HepG2 (cell line): Measurements from ENCODE around the gene OS9. TPM values are rescaled to one million over a fixed set of nuclear protein-coding genes. Genes with fewer than 3 reads are reported as not detected.

Experiments used
- ATAC-seq: fragments of 200-7000 bp; cut with Tn5 transposase; 3 replicates; pipeline ENCODE4 v1.9.1; 2020; ENCODE audit warnings: mild to moderate bottlenecking, moderate library complexity
- BruUV-seq: library from RNA; stranded (reverse); fragments of 400-500 nt; replicated peaks from 2 replicates; lab custom pipeline; 2021; lab: Mats Ljungman, UMichigan
- CTCF ChIA-PET: fragments of 300-600 bp; formaldehyde crosslinking; extraction: SDS; loops from one replicate; lab custom pipeline; 2021; ENCODE audit warnings: low total read pairs, inconsistent platforms, low intra/inter-chr PET ratio; lab: Yijun Ruan, JAX
- POLR2A ChIA-PET: fragments of 350-600 bp; sonication (Branson Sonifier 250); formaldehyde crosslinking; loops from one replicate; lab custom pipeline; 2020; ENCODE audit warnings: antibody characterized with exemption, inconsistent platforms; lab: Yijun Ruan, JAX
- DNase-seq: peaks from one replicate; pipeline ENCODE4 v3.0.0-alpha.2; 2015; ENCODE audit warnings: low spot score
- FAIRE-seq: peaks from 3 replicates; lab custom pipeline; 2011; peaks lifted over from hg19 to GRCh38; lab: Jason Lieb, UNC
- H2AFZ ChIP-seq: one replicate; pipeline ENCODE4 v1.6.1; 2011; ENCODE audit warnings: low read length, inconsistent platforms
- H3K27ac ChIP-seq: fragments of 300-600 bp; 3 replicates; pipeline ENCODE4 v1.8.0; 2011; ENCODE audit warnings: mixed run types, mild to moderate bottlenecking, mixed read lengths, low read length, inconsistent platforms; ENCODE audit not compliant: insufficient read depth; ENCODE audit errors: extremely low read length
- H3K27me3 ChIP-seq, 2 experiments: fragments of 200-600 bp in 1 of 2; 2 replicates in 1 of 2; 3 replicates in 1 of 2; pipeline versions ENCODE4 v1.6.0 to v1.8.0; 2011; ENCODE audit warnings: low read length in 2 of 2, mild to moderate bottlenecking in 2 of 2, moderate library complexity in 2 of 2, inconsistent platforms in 1 of 2; ENCODE audit not compliant: insufficient read depth in 2 of 2, control insufficient read depth in 1 of 2
- H3K36me3 ChIP-seq, 2 experiments: fragments of 200-600 bp in 1 of 2; replicated peaks in 1 of 2; 2 replicates in 1 of 2; 3 replicates in 1 of 2; pipeline versions ENCODE4 v1.5.1 to v1.8.0; 2011; ENCODE audit warnings: low read length in 2 of 2, inconsistent platforms in 1 of 2; ENCODE audit not compliant: insufficient read depth in 2 of 2, control insufficient read depth in 1 of 2
- H3K4me1 ChIP-seq: 2 replicates; pipeline ENCODE4 v1.5.1; 2012; ENCODE audit warnings: low read length, inconsistent platforms; ENCODE audit not compliant: insufficient read depth
- H3K4me2 ChIP-seq: 2 replicates; pipeline ENCODE4 v1.6.0; 2011; ENCODE audit warnings: low read depth, low read length, inconsistent platforms
- H3K4me3 ChIP-seq, 3 experiments: fragments of 200-600 bp in 1 of 3; sonication (generic), shearing (Covaris generic) in 1 of 3; replicated peaks in 1 of 3; 2 replicates each; pipeline ENCODE4 v1.5.1; 2011 to 2016; ENCODE audit warnings: low read length in 3 of 3, inconsistent platforms in 2 of 3, low read depth in 2 of 3, mild to moderate bottlenecking in 2 of 3, control low read depth in 1 of 3, mixed read lengths in 1 of 3; ENCODE audit not compliant: insufficient read depth in 1 of 3
- H3K79me2 ChIP-seq: one replicate; pipeline ENCODE4 v1.6.1; 2011; ENCODE audit warnings: low read length, inconsistent platforms; ENCODE audit not compliant: insufficient read depth
- H3K9ac ChIP-seq: 2 replicates; pipeline ENCODE4 v1.6.0; 2011; ENCODE audit warnings: mild to moderate bottlenecking, low read depth, low read length, inconsistent platforms; ENCODE audit not compliant: insufficient read depth
- H3K9me3 ChIP-seq: 2 replicates; pipeline ENCODE4 v1.5.1; 2012; ENCODE audit warnings: mild to moderate bottlenecking, low read length
- H4K20me1 ChIP-seq: 2 replicates; pipeline ENCODE4 v1.6.0; 2011; ENCODE audit warnings: inconsistent platforms, mild to moderate bottlenecking, low read length, moderate library complexity; ENCODE audit not compliant: insufficient read depth
- ATM ChIP-seq: fragments of 450-650 bp; IDR thresholded peaks from 2 replicates; pipeline ENCODE4 v1.7.1; 2017; ENCODE audit warnings: mild to moderate bottlenecking, borderline replicate concordance
- CBX1 ChIP-seq: IDR thresholded peaks from one replicate; pipeline ENCODE4 v1.6.1; 2016; ENCODE audit warnings: antibody characterized with exemption, low read depth
- FOXO1 ChIP-seq: sonication (generic); formaldehyde crosslinking; IDR thresholded peaks from 2 replicates; pipeline ENCODE4 v1.4.0; 2020; ENCODE audit warnings: missing genetic modification reagents
- GABPA ChIP-seq, 2 experiments: IDR thresholded peaks; 2 replicates each; pipeline ENCODE4 v1.6.1; 2011 to 2016; ENCODE audit warnings: low read depth in 2 of 2, low read length in 1 of 2, missing biosample characterization in 1 of 2, missing genetic modification characterization in 1 of 2
- ISL2 ChIP-seq: sonication (generic); formaldehyde crosslinking; IDR thresholded peaks from 2 replicates; pipeline ENCODE4 v1.5.0; 2020; ENCODE audit warnings: missing genetic modification reagents
- KDM5B ChIP-seq: sonication (generic); formaldehyde crosslinking; IDR thresholded peaks from 2 replicates; pipeline ENCODE4 v1.4.0; 2020; ENCODE audit warnings: missing genetic modification reagents, mild to moderate bottlenecking, borderline replicate concordance
- STAG1 ChIP-seq: sonication (generic); formaldehyde crosslinking; IDR thresholded peaks from 2 replicates; pipeline ENCODE4 v1.4.0; 2020; ENCODE audit warnings: missing genetic modification reagents
- TMF1 ChIP-seq: sonication (generic); formaldehyde crosslinking; IDR thresholded peaks from 2 replicates; pipeline ENCODE4 v1.8.1; 2022; ENCODE audit warnings: low read depth, missing genetic modification reagents
- ZFX ChIP-seq: sonication (generic); formaldehyde crosslinking; IDR thresholded peaks from 2 replicates; pipeline ENCODE4 v1.4.0; 2020; ENCODE audit warnings: mild to moderate bottlenecking, low read depth, missing genetic modification reagents, moderate library complexity
- ZNF251 ChIP-seq: sonication (generic); formaldehyde crosslinking; IDR thresholded peaks from 2 replicates; pipeline ENCODE4 v1.9.0; 2021; ENCODE audit warnings: mild to moderate bottlenecking, missing genetic modification reagents
- WGBS: methylation state at CpG from one replicate; pipeline ENCODE4 v1.1.6; 2017; ENCODE audit warnings: low lambda C conversion rate; 5-methylcytosine and 5-hydroxymethylcytosine counted together
- in situ Hi-C: cut with HindIII; loops from 2 replicates; pipeline ENCODE4 v1.10.0; 2017; ENCODE audit warnings: low pct_unique_long_range_greater_than_20kb; ENCODE audit not compliant: extremely low pct_ligation_motif_present
- intact Hi-C: fragments of 100-400 bp; cut with micrococcal nuclease; formaldehyde crosslinking; loops from one replicate; pipeline ENCODE4 v1.10.0; 2022; ENCODE audit not compliant: unreplicated experiment
- polyA plus RNA-seq, 8 experiments: library from polyadenylated mRNA; depleted of rRNA in 3 of 8; stranded (reverse) in 7 of 8; unstranded in 1 of 8; fragments of >200 nt; fragmentation: Illumina TruSeq in 4 of 8; extraction: Trizol in 4 of 8; gene quantifications; 2 replicates each; pipeline versions ENCODE4 v1.2.1 to v1.2.3, GENCODE V29; 2011 to 2016; ENCODE audit warnings: low read depth in 4 of 8, missing spikeins in 1 of 8, mixed read lengths in 1 of 8; ENCODE audit not compliant: insufficient read depth in 1 of 8
- total RNA-seq, 5 experiments: library from RNA; depleted of rRNA; stranded (reverse); fragments of >200 nt; fragmentation: Illumina TruSeq; extraction: Trizol; gene quantifications; 2 replicates each; pipeline ENCODE4 v1.2.3, GENCODE V29; 2016; ENCODE audit warnings: low read depth in 1 of 5
- TF ChIP-seq, protein P1 (sequence below): sonication (generic); formaldehyde crosslinking; IDR thresholded peaks from 2 replicates; pipeline ENCODE4 v1.5.0; 2020; ENCODE audit warnings: mild to moderate bottlenecking, missing genetic modification reagents, borderline replicate concordance
- TF ChIP-seq, protein P2 (sequence below): sonication (generic); formaldehyde crosslinking; IDR thresholded peaks from 2 replicates; pipeline ENCODE4 v1.9.0; 2021; ENCODE audit warnings: missing genetic modification reagents, borderline replicate concordance
- TF ChIP-seq, protein P3 (sequence below): sonication (generic); formaldehyde crosslinking; IDR thresholded peaks from 2 replicates; pipeline ENCODE4 v1.5.1; 2020; ENCODE audit warnings: mild to moderate bottlenecking, missing genetic modification reagents, moderate library complexity

Gene OS9
- total and polyA plus RNA-seq, 2 of the 13 experiments (the other 11 are each of a cell fraction or from before 2014, with no cell fraction given) = 156 to 206 TPM

DNA sequence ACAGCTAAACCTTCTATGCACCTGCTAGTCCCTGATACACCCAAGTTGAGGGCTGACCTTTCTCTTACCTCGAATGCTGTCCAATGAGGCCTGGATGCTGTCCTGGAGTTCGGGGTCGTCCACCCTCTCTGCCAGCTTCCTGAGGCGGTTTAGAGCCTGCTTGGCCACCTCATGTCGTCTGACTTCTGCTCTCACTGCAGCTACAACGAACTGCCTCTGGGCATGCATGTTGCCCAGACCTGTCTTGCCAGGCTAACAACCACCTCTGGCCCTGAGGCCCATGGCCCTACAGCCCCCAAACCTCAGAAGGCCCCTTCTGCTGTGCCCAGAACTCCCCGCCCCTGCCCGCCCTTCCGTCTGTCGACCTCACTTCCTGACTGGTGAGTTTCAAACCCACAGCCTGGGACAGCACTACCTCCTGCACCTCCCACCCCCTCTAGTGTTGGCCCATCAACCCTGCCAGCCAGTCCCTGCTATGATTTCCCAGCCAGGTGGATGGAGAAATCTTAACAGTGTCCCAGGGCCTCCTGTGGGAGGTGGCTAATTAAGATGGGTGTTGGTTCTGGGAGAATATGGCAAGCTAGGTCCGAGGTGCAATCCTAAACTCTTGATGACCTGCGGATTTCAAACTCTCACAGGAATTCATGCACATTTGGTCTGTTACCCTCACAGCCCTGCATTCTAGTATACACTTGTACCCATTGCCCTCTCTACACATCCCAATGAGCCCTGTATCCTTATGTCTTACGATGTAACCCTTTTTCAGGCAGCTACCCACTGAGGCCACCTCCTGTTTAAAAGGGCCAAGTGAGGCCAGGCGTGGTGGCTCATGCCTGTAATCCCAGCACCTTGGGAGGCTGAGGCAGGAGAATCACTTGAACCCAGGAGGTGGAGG lies 48.2 kb downstream of the OS9 start:
- BruUV-seq = no TSS peak
- peaks cover 50% of the 10 kb centered on the region for H3K4me1 ChIP-seq
- H3K36me3 ChIP-seq = peaks cover 0 to 15% of the 10 kb centered on the region in 2 experiments; a peak in 3 of 5 replicates
- peak; percentile 20 for DNase-seq
- CTCF ChIA-PET = no interaction called here
- H3K9ac ChIP-seq = no peak overlapping the region
- H4K20me1 ChIP-seq = no peaks in the 10 kb centered on the region
- in situ Hi-C loops (no loop called here), intact Hi-C loops (no loop called here)
- peaks cover 10% of the 10 kb centered on the region for H3K79me2 ChIP-seq
- FAIRE-seq = no peak
- peak overlapping the region; percentile 54 for H3K4me2 ChIP-seq
- H3K9me3 ChIP-seq = no peaks in the 10 kb centered on the region
- no peak overlapping the region for H3K27ac ChIP-seq
- peaks cover 5 to 34% of the 10 kb centered on the region in 2 experiments; a peak in 3 of 5 replicates for H3K27me3 ChIP-seq
- no peak overlapping the region for H2AFZ ChIP-seq
- ATAC-seq = peak; percentile 18
- POLR2A ChIA-PET = no interaction called here
- peak overlapping the region in 2 of 3 experiments; percentile 18 to 56; a peak in 2 of 6 replicates for H3K4me3 ChIP-seq
- WGBS = 17% methylated on average over 9 of the region's 14 CpGs
- TF ChIP-seq, protein P1, sequence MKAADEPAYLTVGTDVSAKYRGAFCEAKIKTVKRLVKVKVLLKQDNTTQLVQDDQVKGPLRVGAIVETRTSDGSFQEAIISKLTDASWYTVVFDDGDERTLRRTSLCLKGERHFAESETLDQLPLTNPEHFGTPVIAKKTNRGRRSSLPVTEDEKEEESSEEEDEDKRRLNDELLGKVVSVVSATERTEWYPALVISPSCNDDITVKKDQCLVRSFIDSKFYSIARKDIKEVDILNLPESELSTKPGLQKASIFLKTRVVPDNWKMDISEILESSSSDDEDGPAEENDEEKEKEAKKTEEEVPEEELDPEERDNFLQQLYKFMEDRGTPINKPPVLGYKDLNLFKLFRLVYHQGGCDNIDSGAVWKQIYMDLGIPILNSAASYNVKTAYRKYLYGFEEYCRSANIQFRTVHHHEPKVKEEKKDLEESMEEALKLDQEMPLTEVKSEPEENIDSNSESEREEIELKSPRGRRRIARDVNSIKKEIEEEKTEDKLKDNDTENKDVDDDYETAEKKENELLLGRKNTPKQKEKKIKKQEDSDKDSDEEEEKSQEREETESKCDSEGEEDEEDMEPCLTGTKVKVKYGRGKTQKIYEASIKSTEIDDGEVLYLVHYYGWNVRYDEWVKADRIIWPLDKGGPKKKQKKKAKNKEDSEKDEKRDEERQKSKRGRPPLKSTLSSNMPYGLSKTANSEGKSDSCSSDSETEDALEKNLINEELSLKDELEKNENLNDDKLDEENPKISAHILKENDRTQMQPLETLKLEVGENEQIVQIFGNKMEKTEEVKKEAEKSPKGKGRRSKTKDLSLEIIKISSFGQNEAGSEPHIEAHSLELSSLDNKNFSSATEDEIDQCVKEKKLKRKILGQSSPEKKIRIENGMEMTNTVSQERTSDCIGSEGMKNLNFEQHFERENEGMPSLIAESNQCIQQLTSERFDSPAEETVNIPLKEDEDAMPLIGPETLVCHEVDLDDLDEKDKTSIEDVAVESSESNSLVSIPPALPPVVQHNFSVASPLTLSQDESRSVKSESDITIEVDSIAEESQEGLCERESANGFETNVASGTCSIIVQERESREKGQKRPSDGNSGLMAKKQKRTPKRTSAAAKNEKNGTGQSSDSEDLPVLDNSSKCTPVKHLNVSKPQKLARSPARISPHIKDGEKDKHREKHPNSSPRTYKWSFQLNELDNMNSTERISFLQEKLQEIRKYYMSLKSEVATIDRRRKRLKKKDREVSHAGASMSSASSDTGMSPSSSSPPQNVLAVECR (CRISPR knock-in tag) = peak; percentile 20; the same call in 1 of the 2 replicates
- TF ChIP-seq KDM5B (CRISPR knock-in tag) = no peak
- TF ChIP-seq, protein P2, sequence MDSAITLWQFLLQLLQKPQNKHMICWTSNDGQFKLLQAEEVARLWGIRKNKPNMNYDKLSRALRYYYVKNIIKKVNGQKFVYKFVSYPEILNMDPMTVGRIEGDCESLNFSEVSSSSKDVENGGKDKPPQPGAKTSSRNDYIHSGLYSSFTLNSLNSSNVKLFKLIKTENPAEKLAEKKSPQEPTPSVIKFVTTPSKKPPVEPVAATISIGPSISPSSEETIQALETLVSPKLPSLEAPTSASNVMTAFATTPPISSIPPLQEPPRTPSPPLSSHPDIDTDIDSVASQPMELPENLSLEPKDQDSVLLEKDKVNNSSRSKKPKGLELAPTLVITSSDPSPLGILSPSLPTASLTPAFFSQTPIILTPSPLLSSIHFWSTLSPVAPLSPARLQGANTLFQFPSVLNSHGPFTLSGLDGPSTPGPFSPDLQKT (CRISPR knock-in tag) = no peak
- no peak for TF ChIP-seq ISL2 (CRISPR knock-in tag)
- no peak for TF ChIP-seq ZNF251
- TF ChIP-seq FOXO1 (CRISPR knock-in tag) = 0 out of 2 replicates have a peak, but pooled peaks have one; percentile 33
- TF ChIP-seq GABPA (IDR thresholded peaks at IDR 0.05; ENCODE audit: low read depth, low read length) = no peak
- peak; percentile 53; the same call in 1 of the 2 replicates for TF ChIP-seq GABPA (CRISPR knock-in tag; IDR thresholded peaks at IDR 0.05; ENCODE audit: low read depth)
- TF ChIP-seq, protein P3, sequence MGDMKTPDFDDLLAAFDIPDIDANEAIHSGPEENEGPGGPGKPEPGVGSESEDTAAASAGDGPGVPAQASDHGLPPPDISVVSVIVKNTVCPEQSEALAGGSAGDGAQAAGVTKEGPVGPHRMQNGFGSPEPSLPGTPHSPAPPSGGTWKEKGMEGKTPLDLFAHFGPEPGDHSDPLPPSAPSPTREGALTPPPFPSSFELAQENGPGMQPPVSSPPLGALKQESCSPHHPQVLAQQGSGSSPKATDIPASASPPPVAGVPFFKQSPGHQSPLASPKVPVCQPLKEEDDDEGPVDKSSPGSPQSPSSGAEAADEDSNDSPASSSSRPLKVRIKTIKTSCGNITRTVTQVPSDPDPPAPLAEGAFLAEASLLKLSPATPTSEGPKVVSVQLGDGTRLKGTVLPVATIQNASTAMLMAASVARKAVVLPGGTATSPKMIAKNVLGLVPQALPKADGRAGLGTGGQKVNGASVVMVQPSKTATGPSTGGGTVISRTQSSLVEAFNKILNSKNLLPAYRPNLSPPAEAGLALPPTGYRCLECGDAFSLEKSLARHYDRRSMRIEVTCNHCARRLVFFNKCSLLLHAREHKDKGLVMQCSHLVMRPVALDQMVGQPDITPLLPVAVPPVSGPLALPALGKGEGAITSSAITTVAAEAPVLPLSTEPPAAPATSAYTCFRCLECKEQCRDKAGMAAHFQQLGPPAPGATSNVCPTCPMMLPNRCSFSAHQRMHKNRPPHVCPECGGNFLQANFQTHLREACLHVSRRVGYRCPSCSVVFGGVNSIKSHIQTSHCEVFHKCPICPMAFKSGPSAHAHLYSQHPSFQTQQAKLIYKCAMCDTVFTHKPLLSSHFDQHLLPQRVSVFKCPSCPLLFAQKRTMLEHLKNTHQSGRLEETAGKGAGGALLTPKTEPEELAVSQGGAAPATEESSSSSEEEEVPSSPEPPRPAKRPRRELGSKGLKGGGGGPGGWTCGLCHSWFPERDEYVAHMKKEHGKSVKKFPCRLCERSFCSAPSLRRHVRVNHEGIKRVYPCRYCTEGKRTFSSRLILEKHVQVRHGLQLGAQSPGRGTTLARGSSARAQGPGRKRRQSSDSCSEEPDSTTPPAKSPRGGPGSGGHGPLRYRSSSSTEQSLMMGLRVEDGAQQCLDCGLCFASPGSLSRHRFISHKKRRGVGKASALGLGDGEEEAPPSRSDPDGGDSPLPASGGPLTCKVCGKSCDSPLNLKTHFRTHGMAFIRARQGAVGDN (CRISPR knock-in tag) = peak; percentile 45
- TF ChIP-seq TMF1 = no peak
- TF ChIP-seq STAG1 (CRISPR knock-in tag) = peak; percentile 36
- TF ChIP-seq ZFX (CRISPR knock-in tag) = peak; percentile 29; the same call in 1 of the 2 replicates
- TF ChIP-seq CBX1 = no peak
- no peak for TF ChIP-seq ATM
